Measurements from ENCODE around the gene NCAM2. TPM values are rescaled to one million over a fixed set of nuclear protein-coding genes. Genes with fewer than 3 reads are reported as not detected.
"Not testable (repeated sequence)": the region's sequence is repeated elsewhere in the genome, so short reads cannot be mapped to it uniquely, and the experiment has no call there.

NCAM2 gene
- polyA plus RNA-seq, 1 experiment = 7.7 TPM

GRCh38 chr21:21148009-21148408 is 149.8 kb downstream of the NCAM2 start:
- no peak overlapping the region for H3K4me3 ChIP-seq (ENCODE audit: low read depth, low read length)
- POLR2A ChIA-PET = no interaction called here
- CTCF ChIA-PET = no interaction called here
- TF ChIP-seq CTCF (IDR thresholded peaks at IDR 0.05; ENCODE audit: low read depth, low read length) = no peak
- H3K9me3 ChIP-seq (ENCODE audit: control insufficient read depth, insufficient read depth, low read length) = no peaks in the 10 kb centered on the region; the same call in 1 of the 2 replicates
- no peaks in the 10 kb centered on the region for H3K27me3 ChIP-seq (ENCODE audit: control insufficient read depth, insufficient read depth, low read length)
- no peak for DNase-seq (ENCODE audit: low read depth, low spot score)
- H3K27ac ChIP-seq (ENCODE audit: low read depth, low read length) = no peak overlapping the region

GRCh38 chr21:21148514-21148913 is 150.3 kb downstream of the NCAM2 start:
- no peak overlapping the region for H3K27ac ChIP-seq (ENCODE audit: low read depth, low read length)
- CTCF ChIA-PET = no interaction called here
- no peaks in the 10 kb centered on the region; the same call in 1 of the 2 replicates for H3K9me3 ChIP-seq (ENCODE audit: control insufficient read depth, insufficient read depth, low read length)
- H3K27me3 ChIP-seq (ENCODE audit: control insufficient read depth, insufficient read depth, low read length) = no peaks in the 10 kb centered on the region
- H3K4me3 ChIP-seq (ENCODE audit: low read depth, low read length) = no peak overlapping the region
- no peak for DNase-seq (ENCODE audit: low read depth, low spot score)
- POLR2A ChIA-PET = no interaction called here
- TF ChIP-seq CTCF (IDR thresholded peaks at IDR 0.05; ENCODE audit: low read depth, low read length) = no peak

GRCh38 chr21:21149445-21149844 is 151.2 kb downstream of the NCAM2 start:
- CTCF ChIA-PET, POLR2A ChIA-PET: not testable (repeated sequence)

GRCh38 chr21:21151231-21151630 is 153.0 kb downstream of the NCAM2 start:
- POLR2A ChIA-PET = no interaction called here
- Histone ChIP-seq H3K27me3 (ENCODE audit: control insufficient read depth, insufficient read depth, low read length) (no peaks in the 10 kb centered on the region), H3K9me3 (ENCODE audit: control insufficient read depth, insufficient read depth, low read length) (no peaks in the 10 kb centered on the region; the same call in 1 of the 2 replicates), H3K4me3 (ENCODE audit: low read depth, low read length) (no peak overlapping the region), H3K27ac (ENCODE audit: low read depth, low read length) (no peak overlapping the region)
- CTCF ChIA-PET = no interaction called here
- TF ChIP-seq CTCF (IDR thresholded peaks at IDR 0.05; ENCODE audit: low read depth, low read length) = no peak
- DNase-seq (ENCODE audit: low read depth, low spot score) = no peak

More at GRCh38 chr21:21149445-21149844, 151.2 kb downstream of the NCAM2 start:
- H3K9me3 ChIP-seq (ENCODE audit: control insufficient read depth, insufficient read depth, low read length); H3K27ac ChIP-seq (ENCODE audit: low read depth, low read length); H3K4me3 ChIP-seq (ENCODE audit: low read depth, low read length); DNase-seq (ENCODE audit: low read depth, low spot score); H3K27me3 ChIP-seq (ENCODE audit: control insufficient read depth, insufficient read depth, low read length): not testable (repeated sequence)

- no peak overlapping the region for H3K27ac ChIP-seq (ENCODE audit: low read depth, low read length)
- DNase-seq (ENCODE audit: low read depth, low spot score) = no peak
- no peaks in the 10 kb centered on the region for H3K27me3 ChIP-seq (ENCODE audit: control insufficient read depth, insufficient read depth, low read length)
- no peak overlapping the region for H3K4me3 ChIP-seq (ENCODE audit: low read depth, low read length)
- POLR2A ChIA-PET = no interaction called here
- CTCF ChIA-PET = interaction anchor here (1.0 to 1.2 kb wide), 2 partner anchors 9 to 152 kb away, joined by 4 to 6 read pairs; no protein-coding TSS in a partner anchor
- TF ChIP-seq CTCF (IDR thresholded peaks at IDR 0.05; ENCODE audit: low read depth, low read length) = no peak
- no peaks in the 10 kb centered on the region for H3K9me3 ChIP-seq (ENCODE audit: control insufficient read depth, insufficient read depth, low read length)
Observed at GRCh38 chr21:21156397-21156796, 158.2 kb downstream of the NCAM2 start.

- no peak for DNase-seq (ENCODE audit: low read depth, low spot score)
- ChIA-PET CTCF (interaction anchor here (1.0 to 1.2 kb wide), 2 partner anchors 8 to 153 kb away, joined by 4 to 6 read pairs; no protein-coding TSS in a partner anchor), POLR2A (interaction anchor here (0.7 kb wide), 1 partner anchor 59 kb away, joined by 3 read pairs; no protein-coding TSS in a partner anchor)
- Histone ChIP-seq H3K9me3 (ENCODE audit: control insufficient read depth, insufficient read depth, low read length) (no peaks in the 10 kb centered on the region), H3K27ac (ENCODE audit: low read depth, low read length) (no peak overlapping the region), H3K4me3 (ENCODE audit: low read depth, low read length) (no peak overlapping the region), H3K27me3 (ENCODE audit: control insufficient read depth, insufficient read depth, low read length) (no peaks in the 10 kb centered on the region)
- no peak for TF ChIP-seq CTCF (IDR thresholded peaks at IDR 0.05; ENCODE audit: low read depth, low read length)
Observed at GRCh38 chr21:21156957-21157356, 158.7 kb downstream of the NCAM2 start.
